HCT116 (cell line): ENCODE data around the gene FBXO5. TPM values are rescaled to one million over a fixed set of nuclear protein-coding genes. Genes with fewer than 3 reads are reported as not detected.

Experiments used
- ATAC-seq: fragments of 200-7000 bp; cut with Tn5 transposase; 2 replicates; pipeline ENCODE4 v1.9.1; 2020; ENCODE audit warnings: mild to moderate bottlenecking, moderate library complexity
- BruUV-seq: library from RNA; stranded (reverse); fragments of 400-500 nt; replicated peaks from 2 replicates; lab custom pipeline; 2021; lab: Mats Ljungman, UMichigan
- CTCF ChIA-PET: fragments of 300-600 bp; sonication (Branson Sonifier 250); formaldehyde crosslinking; loops from one replicate; lab custom pipeline; 2021; ENCODE audit warnings: antibody characterized with exemption; lab: Charles Lee
- POLR2A ChIA-PET: fragments of 300-600, 350-600 bp; sonication (Branson Sonifier 250); formaldehyde crosslinking; loops from one replicate; lab custom pipeline; 2021; ENCODE audit warnings: antibody characterized with exemption; lab: Charles Lee
- RAD21 ChIA-PET, 2 experiments: fragments of 300-600 bp; sonication (Branson Sonifier 250); formaldehyde crosslinking; loops; one replicate each; lab custom pipeline; 2023; ENCODE audit warnings: low total read pairs in 2 of 2; ENCODE audit not compliant: uncharacterized antibody in 2 of 2, unreplicated experiment in 2 of 2, low non-redundant PET in 1 of 2; lab: Charles Lee
- DNase-seq: peaks from one replicate; pipeline ENCODE4 v3.0.0-alpha.2; 2010; ENCODE audit warnings: low read depth, low spot score
- H2AFZ ChIP-seq: fragments of 200-600 bp; shearing (Covaris generic), sonication (generic); 2 replicates; pipeline ENCODE4 v1.6.1; 2017; ENCODE audit warnings: low read depth, mixed run types, mixed read lengths, antibody characterized with exemption, low read length; ENCODE audit not compliant: poor library complexity, severe bottlenecking
- H3K27ac ChIP-seq: 2 replicates; pipeline ENCODE4 v1.5.1; 2012; ENCODE audit warnings: low read depth, low read length
- H3K27me3 ChIP-seq: fragments of 200-600 bp; sonication (generic); 2 replicates; pipeline ENCODE4 v1.6.1; 2016; ENCODE audit warnings: mixed run types, low read length, mixed read lengths; ENCODE audit not compliant: insufficient read depth
- H3K36me3 ChIP-seq, 2 experiments: fragments of 200-500 bp in 1 of 2; fragments of 200-600 bp in 1 of 2; sonication (Bioruptor generic) in 1 of 2; sonication (generic) in 1 of 2; 2 replicates each; pipeline versions ENCODE4 v1.5.1 to v1.6.1; 2014 to 2016; ENCODE audit warnings: low read length in 2 of 2, inconsistent platforms in 1 of 2, mixed read lengths in 1 of 2, mixed run types in 1 of 2; ENCODE audit not compliant: insufficient read depth in 2 of 2, control insufficient read depth in 1 of 2
- H3K4me1 ChIP-seq, 2 experiments: fragments of 200-600 bp in 1 of 2; sonication (generic) in 1 of 2; 2 replicates each; pipeline versions ENCODE4 v1.5.1 to v1.6.1; 2012 to 2017; ENCODE audit warnings: low read length in 2 of 2, inconsistent platforms in 1 of 2, mild to moderate bottlenecking in 1 of 2, mixed read lengths in 1 of 2, mixed run types in 1 of 2, moderate library complexity in 1 of 2; ENCODE audit not compliant: insufficient read depth in 2 of 2, control insufficient read depth in 1 of 2
- H3K4me2 ChIP-seq: fragments of 200-600 bp; sonication (generic); 2 replicates; pipeline ENCODE4 v1.6.1; 2017; ENCODE audit warnings: mixed run types, low read length, mixed read lengths
- H3K4me3 ChIP-seq, 2 experiments: fragments of 200-600 bp in 1 of 2; sonication (generic) in 1 of 2; replicated peaks in 1 of 2; 2 replicates each; pipeline ENCODE4 v1.5.1; 2011 to 2016; ENCODE audit warnings: low read length in 2 of 2, control low read depth in 1 of 2, low read depth in 1 of 2, mild to moderate bottlenecking in 1 of 2, mixed read lengths in 1 of 2, mixed run types in 1 of 2
- H3K79me2 ChIP-seq: fragments of 200-600 bp; sonication (generic); 2 replicates; pipeline ENCODE4 v1.6.1; 2017; ENCODE audit warnings: mild to moderate bottlenecking, mixed run types, low read length, moderate library complexity, mixed read lengths; ENCODE audit not compliant: insufficient read depth
- H3K9ac ChIP-seq: fragments of 200-600 bp; sonication (generic); 2 replicates; pipeline ENCODE4 v1.6.1; 2016; ENCODE audit warnings: low read length, mixed read lengths
- H3K9me2 ChIP-seq: fragments of 200-600 bp; sonication (generic), shearing (Covaris generic); 2 replicates; pipeline ENCODE4 v1.6.1; 2017; ENCODE audit warnings: mixed run types, mild to moderate bottlenecking, moderate library complexity; ENCODE audit not compliant: insufficient read depth
- H3K9me3 ChIP-seq, 2 experiments: fragments of 200-500 bp in 1 of 2; fragments of 200-600 bp in 1 of 2; sonication (Bioruptor generic) in 1 of 2; sonication (generic) in 1 of 2; 2 replicates each; pipeline ENCODE4 v1.6.1; 2014 to 2017; ENCODE audit warnings: low read length in 2 of 2, mixed read lengths in 2 of 2, inconsistent platforms in 1 of 2, low read depth in 1 of 2, mild to moderate bottlenecking in 1 of 2, mixed run types in 1 of 2, moderate library complexity in 1 of 2; ENCODE audit not compliant: control insufficient read depth in 1 of 2, insufficient read depth in 1 of 2
- H4K20me1 ChIP-seq: fragments of 200-600 bp; sonication (generic), shearing (Covaris generic); 2 replicates; pipeline ENCODE4 v1.6.1; 2017; ENCODE audit warnings: mixed run types, mild to moderate bottlenecking, moderate library complexity; ENCODE audit not compliant: insufficient read depth
- CBX3 ChIP-seq: IDR thresholded peaks from 2 replicates; pipeline ENCODE4 v1.6.1; 2012; ENCODE audit warnings: low read depth
- CEBPB ChIP-seq: IDR thresholded peaks from 2 replicates; pipeline ENCODE4 v1.6.1; 2012; ENCODE audit warnings: low read depth
- EGR1 ChIP-seq: IDR thresholded peaks from 2 replicates; pipeline ENCODE4 v1.6.1; 2012; ENCODE audit warnings: low read depth
- ELF1 ChIP-seq: IDR thresholded peaks from 2 replicates; pipeline ENCODE4 v1.6.1; 2012; ENCODE audit warnings: low read depth, borderline replicate concordance
- EZH2 ChIP-seq: fragments of 200-600 bp; sonication (generic); IDR thresholded peaks from 2 replicates; pipeline ENCODE4 v1.6.1; 2017; ENCODE audit warnings: antibody characterized with exemption, mixed run types
- EZH2phosphoT487 ChIP-seq: fragments of 200-600 bp; IDR thresholded peaks from 2 replicates; pipeline ENCODE4 v1.6.1; 2018; ENCODE audit warnings: antibody characterized with exemption, borderline replicate concordance
- JUND ChIP-seq: IDR thresholded peaks from 2 replicates; pipeline ENCODE4 v1.6.1; 2012
- POLR2A ChIP-seq: IDR thresholded peaks from 2 replicates; pipeline ENCODE4 v1.7.0; 2011; ENCODE audit warnings: borderline replicate concordance; ENCODE audit not compliant: insufficient read depth, insufficient read length; ENCODE audit errors: extremely low read depth
- POLR2AphosphoS5 ChIP-seq: IDR thresholded peaks from 2 replicates; pipeline ENCODE4 v1.6.1; 2011; ENCODE audit warnings: mild to moderate bottlenecking, low read depth, low read length, moderate library complexity
- RAD21 ChIP-seq: IDR thresholded peaks from 2 replicates; pipeline ENCODE4 v1.6.1; 2012; ENCODE audit warnings: low read depth, mild to moderate bottlenecking
- SIN3A ChIP-seq: IDR thresholded peaks from 2 replicates; pipeline ENCODE4 v1.6.1; 2012; ENCODE audit warnings: low read depth
- SP1 ChIP-seq: IDR thresholded peaks from 2 replicates; pipeline ENCODE4 v1.6.1; 2012; ENCODE audit warnings: low read depth
- SRF ChIP-seq: IDR thresholded peaks from 2 replicates; pipeline ENCODE4 v1.6.1; 2012; ENCODE audit warnings: low read depth
- TCF7L2 ChIP-seq: IDR thresholded peaks from 2 replicates; pipeline ENCODE4 v1.7.0; 2011; ENCODE audit warnings: borderline replicate concordance, inconsistent platforms; ENCODE audit not compliant: insufficient read depth, insufficient read length; ENCODE audit errors: extremely low read depth
- YY1 ChIP-seq: IDR thresholded peaks from 2 replicates; pipeline ENCODE4 v1.6.1; 2011; ENCODE audit warnings: low read length, low read depth, moderate library complexity, mild to moderate bottlenecking; ENCODE audit not compliant: insufficient replicate concordance; ENCODE audit errors: extremely low read depth
- intact Hi-C: fragments of 100-400 bp; cut with micrococcal nuclease; formaldehyde crosslinking; loops from 2 replicates; pipeline ENCODE4 v1.10.0; 2022
- total RNA-seq: library from RNA; stranded (reverse); gene quantifications from one replicate; pipeline ENCODE4 v1.2.1, GENCODE V29; 2021; ENCODE audit not compliant: unreplicated experiment
- TF ChIP-seq, protein P1 (sequence below): IDR thresholded peaks from 2 replicates; pipeline ENCODE4 v1.6.1; 2012
- TF ChIP-seq, protein P2 (sequence below): IDR thresholded peaks from 2 replicates; pipeline ENCODE4 v1.6.1; 2011; ENCODE audit warnings: mild to moderate bottlenecking, low read length, moderate library complexity; ENCODE audit not compliant: insufficient replicate concordance; ENCODE audit errors: extremely low read depth
- TF ChIP-seq, protein P3 (sequence below), 3 experiments: fragments of 200-600 bp in 1 of 3; sonication (generic) in 1 of 3; IDR thresholded peaks in 2 of 3; conservative IDR thresholded peaks in 1 of 3; 2 replicates each; pipeline ENCODE4 v1.5.1; 2012 to 2017; ENCODE audit warnings: low read depth in 2 of 3, low read length in 2 of 3, antibody characterized with exemption in 1 of 3, borderline replicate concordance in 1 of 3, control low read depth in 1 of 3, mild to moderate bottlenecking in 1 of 3, mixed read lengths in 1 of 3, mixed run types in 1 of 3, moderate library complexity in 1 of 3; ENCODE audit not compliant: insufficient read depth in 1 of 3
- TF ChIP-seq, protein P4 (sequence below): IDR thresholded peaks from 2 replicates; pipeline ENCODE4 v1.6.1; 2012
- TF ChIP-seq, protein P5 (sequence below): IDR thresholded peaks from 2 replicates; pipeline ENCODE4 v1.6.1; 2012; ENCODE audit warnings: low read depth

Gene FBXO5
- total RNA-seq, 1 experiment from 2014 or later, result 38.9 TPM

DNA sequence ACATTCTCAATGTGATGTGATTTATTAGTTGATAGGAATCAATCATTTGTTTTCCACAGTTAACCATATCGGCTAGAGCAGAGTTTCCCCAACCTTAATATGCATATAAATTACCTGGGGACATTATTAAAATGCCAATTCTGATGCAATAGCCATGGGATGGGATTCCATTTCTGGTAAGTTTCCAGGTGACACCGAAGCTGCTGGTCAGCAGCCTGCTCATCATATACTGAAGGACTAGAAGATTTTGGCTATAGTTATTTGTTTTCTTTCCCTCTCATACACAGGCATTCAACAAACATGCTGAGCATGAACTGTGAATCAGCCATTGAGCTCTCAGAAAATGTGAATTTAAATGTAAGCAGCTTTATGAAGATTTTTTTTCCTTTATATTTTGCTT is 35.8 kb downstream of the FBXO5 start:
- no peak overlapping the region for H3K9ac ChIP-seq
- peaks cover 0 to 6% of the 10 kb centered on the region in 2 experiments; a peak in 2 of 4 replicates for H3K4me1 ChIP-seq
- no TSS peak for BruUV-seq
- no peaks in the 10 kb centered on the region for H3K79me2 ChIP-seq
- TF ChIP-seq SP1, result no peak
- TF ChIP-seq SIN3A, result no peak
- no peak for TF ChIP-seq EZH2
- TF ChIP-seq POLR2A, result no peak
- no peak for TF ChIP-seq EZH2phosphoT487
- no peak for TF ChIP-seq POLR2AphosphoS5
- TF ChIP-seq, protein P1, sequence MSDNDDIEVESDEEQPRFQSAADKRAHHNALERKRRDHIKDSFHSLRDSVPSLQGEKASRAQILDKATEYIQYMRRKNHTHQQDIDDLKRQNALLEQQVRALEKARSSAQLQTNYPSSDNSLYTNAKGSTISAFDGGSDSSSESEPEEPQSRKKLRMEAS, result no peak
- no peak for TF ChIP-seq YY1
- no peak for TF ChIP-seq TCF7L2
- no peak for TF ChIP-seq EGR1
- TF ChIP-seq, protein P2, sequence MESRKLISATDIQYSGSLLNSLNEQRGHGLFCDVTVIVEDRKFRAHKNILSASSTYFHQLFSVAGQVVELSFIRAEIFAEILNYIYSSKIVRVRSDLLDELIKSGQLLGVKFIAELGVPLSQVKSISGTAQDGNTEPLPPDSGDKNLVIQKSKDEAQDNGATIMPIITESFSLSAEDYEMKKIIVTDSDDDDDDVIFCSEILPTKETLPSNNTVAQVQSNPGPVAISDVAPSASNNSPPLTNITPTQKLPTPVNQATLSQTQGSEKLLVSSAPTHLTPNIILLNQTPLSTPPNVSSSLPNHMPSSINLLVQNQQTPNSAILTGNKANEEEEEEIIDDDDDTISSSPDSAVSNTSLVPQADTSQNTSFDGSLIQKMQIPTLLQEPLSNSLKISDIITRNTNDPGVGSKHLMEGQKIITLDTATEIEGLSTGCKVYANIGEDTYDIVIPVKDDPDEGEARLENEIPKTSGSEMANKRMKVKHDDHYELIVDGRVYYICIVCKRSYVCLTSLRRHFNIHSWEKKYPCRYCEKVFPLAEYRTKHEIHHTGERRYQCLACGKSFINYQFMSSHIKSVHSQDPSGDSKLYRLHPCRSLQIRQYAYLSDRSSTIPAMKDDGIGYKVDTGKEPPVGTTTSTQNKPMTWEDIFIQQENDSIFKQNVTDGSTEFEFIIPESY, result no peak
- no peak for TF ChIP-seq JUND
- TF ChIP-seq ELF1, result no peak
- TF ChIP-seq CEBPB, result no peak
- TF ChIP-seq, protein P3, sequence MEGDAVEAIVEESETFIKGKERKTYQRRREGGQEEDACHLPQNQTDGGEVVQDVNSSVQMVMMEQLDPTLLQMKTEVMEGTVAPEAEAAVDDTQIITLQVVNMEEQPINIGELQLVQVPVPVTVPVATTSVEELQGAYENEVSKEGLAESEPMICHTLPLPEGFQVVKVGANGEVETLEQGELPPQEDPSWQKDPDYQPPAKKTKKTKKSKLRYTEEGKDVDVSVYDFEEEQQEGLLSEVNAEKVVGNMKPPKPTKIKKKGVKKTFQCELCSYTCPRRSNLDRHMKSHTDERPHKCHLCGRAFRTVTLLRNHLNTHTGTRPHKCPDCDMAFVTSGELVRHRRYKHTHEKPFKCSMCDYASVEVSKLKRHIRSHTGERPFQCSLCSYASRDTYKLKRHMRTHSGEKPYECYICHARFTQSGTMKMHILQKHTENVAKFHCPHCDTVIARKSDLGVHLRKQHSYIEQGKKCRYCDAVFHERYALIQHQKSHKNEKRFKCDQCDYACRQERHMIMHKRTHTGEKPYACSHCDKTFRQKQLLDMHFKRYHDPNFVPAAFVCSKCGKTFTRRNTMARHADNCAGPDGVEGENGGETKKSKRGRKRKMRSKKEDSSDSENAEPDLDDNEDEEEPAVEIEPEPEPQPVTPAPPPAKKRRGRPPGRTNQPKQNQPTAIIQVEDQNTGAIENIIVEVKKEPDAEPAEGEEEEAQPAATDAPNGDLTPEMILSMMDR (IDR thresholded peaks at IDR 0.05 in 2 of 3, conservative IDR thresholded peaks at IDR 0.05 in 1 of 3; ENCODE audit: borderline replicate concordance in 1 of 3, insufficient read depth in 1 of 3, low read depth in 2 of 3, low read length in 2 of 3), result no peak
- no peak for TF ChIP-seq CBX3
- TF ChIP-seq, protein P4, sequence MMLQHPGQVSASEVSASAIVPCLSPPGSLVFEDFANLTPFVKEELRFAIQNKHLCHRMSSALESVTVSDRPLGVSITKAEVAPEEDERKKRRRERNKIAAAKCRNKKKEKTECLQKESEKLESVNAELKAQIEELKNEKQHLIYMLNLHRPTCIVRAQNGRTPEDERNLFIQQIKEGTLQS, result no peak
- TF ChIP-seq RAD21, result no peak
- TF ChIP-seq SRF, result no peak
- TF ChIP-seq, protein P5, sequence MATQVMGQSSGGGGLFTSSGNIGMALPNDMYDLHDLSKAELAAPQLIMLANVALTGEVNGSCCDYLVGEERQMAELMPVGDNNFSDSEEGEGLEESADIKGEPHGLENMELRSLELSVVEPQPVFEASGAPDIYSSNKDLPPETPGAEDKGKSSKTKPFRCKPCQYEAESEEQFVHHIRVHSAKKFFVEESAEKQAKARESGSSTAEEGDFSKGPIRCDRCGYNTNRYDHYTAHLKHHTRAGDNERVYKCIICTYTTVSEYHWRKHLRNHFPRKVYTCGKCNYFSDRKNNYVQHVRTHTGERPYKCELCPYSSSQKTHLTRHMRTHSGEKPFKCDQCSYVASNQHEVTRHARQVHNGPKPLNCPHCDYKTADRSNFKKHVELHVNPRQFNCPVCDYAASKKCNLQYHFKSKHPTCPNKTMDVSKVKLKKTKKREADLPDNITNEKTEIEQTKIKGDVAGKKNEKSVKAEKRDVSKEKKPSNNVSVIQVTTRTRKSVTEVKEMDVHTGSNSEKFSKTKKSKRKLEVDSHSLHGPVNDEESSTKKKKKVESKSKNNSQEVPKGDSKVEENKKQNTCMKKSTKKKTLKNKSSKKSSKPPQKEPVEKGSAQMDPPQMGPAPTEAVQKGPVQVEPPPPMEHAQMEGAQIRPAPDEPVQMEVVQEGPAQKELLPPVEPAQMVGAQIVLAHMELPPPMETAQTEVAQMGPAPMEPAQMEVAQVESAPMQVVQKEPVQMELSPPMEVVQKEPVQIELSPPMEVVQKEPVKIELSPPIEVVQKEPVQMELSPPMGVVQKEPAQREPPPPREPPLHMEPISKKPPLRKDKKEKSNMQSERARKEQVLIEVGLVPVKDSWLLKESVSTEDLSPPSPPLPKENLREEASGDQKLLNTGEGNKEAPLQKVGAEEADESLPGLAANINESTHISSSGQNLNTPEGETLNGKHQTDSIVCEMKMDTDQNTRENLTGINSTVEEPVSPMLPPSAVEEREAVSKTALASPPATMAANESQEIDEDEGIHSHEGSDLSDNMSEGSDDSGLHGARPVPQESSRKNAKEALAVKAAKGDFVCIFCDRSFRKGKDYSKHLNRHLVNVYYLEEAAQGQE, result no peak
- H3K9me3 ChIP-seq, result no peaks in the 10 kb centered on the region
- no peak for ATAC-seq
- H3K27me3 ChIP-seq, result peaks cover 39% of the 10 kb centered on the region
- ChIA-PET RAD21 (interaction anchor here in 1 of 2 experiments (2.1 kb wide), 1 partner anchor 199 kb away, joined by 9 read pairs; no protein-coding TSS in a partner anchor), POLR2A (interaction anchor here (1.0 kb wide), 1 partner anchor 199 kb away, joined by 3 read pairs; no protein-coding TSS in a partner anchor), CTCF (interaction anchor here (1.2 to 3.1 kb wide), 5 partner anchors 17 to 232 kb away, joined by 3 to 103 read pairs (median 25); partner anchors contain the start of gene VIP)
- H3K36me3 ChIP-seq, result no peaks in the 10 kb centered on the region
- intact Hi-C loops, result no loop called here
- H3K27ac ChIP-seq, result no peak overlapping the region
- no peak for DNase-seq
- H3K4me3 ChIP-seq, result no peak overlapping the region
- H4K20me1 ChIP-seq, result no peaks in the 10 kb centered on the region
- no peaks in the 10 kb centered on the region for H3K9me2 ChIP-seq
- peak overlapping the region; percentile 59 for H2AFZ ChIP-seq
- H3K4me2 ChIP-seq, result no peak overlapping the region
